Urinary bladder (tissue), 4 donors: ENCODE data around the gene VNN1. TPM values are rescaled to one million over a fixed set of nuclear protein-coding genes. Genes with fewer than 3 reads are reported as not detected.

Experiments used
- DNase-seq: peaks from one replicate; pipeline ENCODE4 v3.0.0-alpha.2; 2015; ENCODE audit errors: extremely low spot score
- H3K27ac ChIP-seq: one replicate; pipeline ENCODE4 v1.5.1; 2013; ENCODE audit warnings: low read depth, mild to moderate bottlenecking, moderate library complexity
- H3K36me3 ChIP-seq: one replicate; pipeline ENCODE4 v1.6.1; 2013; ENCODE audit warnings: mild to moderate bottlenecking, moderate library complexity; ENCODE audit not compliant: insufficient read depth
- H3K4me1 ChIP-seq: one replicate; pipeline ENCODE4 v1.6.1; 2013; ENCODE audit warnings: mild to moderate bottlenecking, moderate library complexity; ENCODE audit not compliant: insufficient read depth
- H3K4me3 ChIP-seq: one replicate; pipeline ENCODE4 v1.5.1; 2013; ENCODE audit warnings: low read depth, low read length
- WGBS: extraction: QIAGEN DNeasy Blood & Tissue Kit; methylation state at CpG from one replicate; pipeline ENCODE4 v1.1.7; 2013; 5-methylcytosine and 5-hydroxymethylcytosine counted together
- polyA plus RNA-seq: library from polyadenylated mRNA; stranded (reverse); fragments of 200-250 nt; gene quantifications from one replicate; pipeline ENCODE4 v1.2.3, GENCODE V29; 2013
- total RNA-seq: library from RNA; depleted of rRNA; stranded (reverse); fragments of >200 nt; gene quantifications from one replicate; pipeline ENCODE4 v1.2.3, GENCODE V29; 2014
- donor health status: healthy with polysubstance abuse.
- donor health status: healthy.

Gene VNN1
- total RNA-seq (0.63 TPM), polyA plus RNA-seq (0.68 TPM)

GRCh38 chr6:132713352-132714134 lies at the start of gene VNN1:
Gene VNN1 (minus strand): TSS chr6:132714055. CDS start chr6:132714035, 20 bp downstream.
- H3K4me1 ChIP-seq, result no peaks in the 10 kb centered on the region
- no peak within 1 kb of the TSS for H3K27ac ChIP-seq
- DNase-seq, result no peak
- no peaks in the 10 kb centered on the region for H3K36me3 ChIP-seq
- WGBS, result 80% methylated on average over 8 of the region's 8 CpGs
- no peak within 1 kb of the TSS for H3K4me3 ChIP-seq

GRCh38 chr6:132763269-132763668 lies 49.4 kb upstream of the VNN1 start:
- no peak overlapping the region for H3K4me3 ChIP-seq
- no peaks in the 10 kb centered on the region for H3K36me3 ChIP-seq
- DNase-seq, result no peak
- 43% methylated on average over 2 of the region's 2 CpGs for WGBS
- no peaks in the 10 kb centered on the region for H3K4me1 ChIP-seq
- H3K27ac ChIP-seq, result no peak overlapping the region

- 92% methylated on average over 3 of the region's 3 CpGs for WGBS
- no peak for DNase-seq
- Histone ChIP-seq H3K27ac (no peak overlapping the region), H3K36me3 (no peaks in the 10 kb centered on the region), H3K4me1 (no peaks in the 10 kb centered on the region), H3K4me3 (no peak overlapping the region)
These were observed 46.4 kb upstream of the VNN1 start for GRCh38 chr6:132760256-132760655.

GRCh38 chr6:132758689-132759088 lies 44.8 kb upstream of the VNN1 start:
- WGBS, result 95% methylated on average over 2 of the region's 2 CpGs
- Histone ChIP-seq H3K27ac (no peak overlapping the region), H3K4me3 (no peak overlapping the region), H3K36me3 (no peaks in the 10 kb centered on the region), H3K4me1 (no peaks in the 10 kb centered on the region)
- no peak for DNase-seq

- no peak overlapping the region for H3K27ac ChIP-seq
- no peak for DNase-seq
- WGBS, result 62% methylated on average over 1 of the region's 1 CpG
- H3K4me1 ChIP-seq, result no peaks in the 10 kb centered on the region
- H3K4me3 ChIP-seq, result no peak overlapping the region
- no peaks in the 10 kb centered on the region for H3K36me3 ChIP-seq
These were observed 38.4 kb upstream of the VNN1 start for GRCh38 chr6:132752255-132752654.

- no peak for DNase-seq
- WGBS, result 77% methylated on average over 1 of the region's 1 CpG
- Histone ChIP-seq H3K4me1 (no peaks in the 10 kb centered on the region), H3K4me3 (no peak overlapping the region), H3K27ac (no peak overlapping the region), H3K36me3 (no peaks in the 10 kb centered on the region)
These were observed 38.0 kb upstream of the VNN1 start for GRCh38 chr6:132751828-132752227.

- no peak for DNase-seq
- 86% methylated on average over 4 of the region's 4 CpGs for WGBS
- H3K4me1 ChIP-seq, result no peaks in the 10 kb centered on the region
- no peaks in the 10 kb centered on the region for H3K36me3 ChIP-seq
- no peak overlapping the region for H3K27ac ChIP-seq
- no peak overlapping the region for H3K4me3 ChIP-seq
These were observed 37.5 kb upstream of the VNN1 start for GRCh38 chr6:132751306-132751705.

GRCh38 chr6:132750455-132751248 lies 36.8 kb upstream of the VNN1 start:
- Histone ChIP-seq H3K4me3 (no peak overlapping the region), H3K36me3 (no peaks in the 10 kb centered on the region), H3K4me1 (no peaks in the 10 kb centered on the region), H3K27ac (no peak overlapping the region)
- no peak for DNase-seq
- WGBS, result 66% methylated on average over 8 of the region's 8 CpGs

- Histone ChIP-seq H3K27ac (no peak overlapping the region), H3K4me3 (no peak overlapping the region), H3K36me3 (no peaks in the 10 kb centered on the region), H3K4me1 (no peaks in the 10 kb centered on the region)
- 58% methylated on average over 4 of the region's 4 CpGs for WGBS
- no peak for DNase-seq
These were observed 35.3 kb upstream of the VNN1 start for GRCh38 chr6:132749111-132749510.

- WGBS, result 93% methylated on average over 1 of the region's 1 CpG
- Histone ChIP-seq H3K36me3 (no peaks in the 10 kb centered on the region), H3K27ac (no peak overlapping the region), H3K4me3 (no peak overlapping the region), H3K4me1 (no peaks in the 10 kb centered on the region)
- no peak for DNase-seq
These were observed 34.6 kb upstream of the VNN1 start for GRCh38 chr6:132748446-132748845.

- no peak overlapping the region for H3K27ac ChIP-seq
- no peaks in the 10 kb centered on the region for H3K36me3 ChIP-seq
- H3K4me1 ChIP-seq, result no peaks in the 10 kb centered on the region
- WGBS, result 70% methylated on average over 1 of the region's 1 CpG
- H3K4me3 ChIP-seq, result no peak overlapping the region
- DNase-seq, result no peak
These were observed 32.2 kb upstream of the VNN1 start for GRCh38 chr6:132746048-132746447.

GRCh38 chr6:132742495-132742894 lies 28.6 kb upstream of the VNN1 start:
- no peak overlapping the region for H3K27ac ChIP-seq
- 57% methylated on average over 4 of the region's 4 CpGs for WGBS
- DNase-seq, result no peak
- no peak overlapping the region for H3K4me3 ChIP-seq
- no peaks in the 10 kb centered on the region for H3K36me3 ChIP-seq
- H3K4me1 ChIP-seq, result no peaks in the 10 kb centered on the region

GRCh38 chr6:132741281-132741680 lies 27.4 kb upstream of the VNN1 start:
- 55% methylated on average over 1 of the region's 1 CpG for WGBS
- no peak for DNase-seq
- H3K4me1 ChIP-seq, result no peaks in the 10 kb centered on the region

GRCh38 chr6:132736239-132736638 lies 22.4 kb upstream of the VNN1 start:
- no peak for DNase-seq
- 61% methylated on average over 1 of the region's 1 CpG for WGBS

More at GRCh38 chr6:132741281-132741680, 27.4 kb upstream of the VNN1 start:
- no peaks in the 10 kb centered on the region for H3K36me3 ChIP-seq
- H3K27ac ChIP-seq, result no peak overlapping the region
- H3K4me3 ChIP-seq, result no peak overlapping the region

More at GRCh38 chr6:132736239-132736638, 22.4 kb upstream of the VNN1 start:
- H3K27ac ChIP-seq, result no peak overlapping the region
- H3K4me3 ChIP-seq, result no peak overlapping the region
- H3K36me3 ChIP-seq, result no peaks in the 10 kb centered on the region
- no peaks in the 10 kb centered on the region for H3K4me1 ChIP-seq
